SK-N-SH (cell line): ENCODE results near the gene CFAP91. TPM values are rescaled to one million over a fixed set of nuclear protein-coding genes. Genes with fewer than 3 reads are reported as not detected.

Source experiments
- CTCF ChIA-PET: fragments of 300-600, 350-600 bp; formaldehyde crosslinking; extraction: SDS; loops from one replicate; lab custom pipeline; 2021; lab: Yijun Ruan, JAX
- POLR2A ChIA-PET: fragments of 350-600 bp; sonication (Branson Sonifier 250); formaldehyde crosslinking; extraction: SDS; loops from one replicate; lab custom pipeline; 2020; ENCODE audit warnings: antibody characterized with exemption, inconsistent platforms; lab: Yijun Ruan, JAX
- DNase-seq: peaks from one replicate; pipeline ENCODE4 v3.0.0; 2012
- H2AFZ ChIP-seq: fragments of 200-600 bp; sonication (generic); 2 replicates; pipeline ENCODE4 v1.8.1; 2016; ENCODE audit warnings: antibody characterized with exemption, mild to moderate bottlenecking, low read depth
- H3F3A ChIP-seq: fragments of 200-600 bp; sonication (generic); replicated peaks from 2 replicates; pipeline ENCODE3; 2016; ENCODE audit warnings: antibody characterized with exemption, mild to moderate bottlenecking; ENCODE audit not compliant: insufficient read depth
- H3K27ac ChIP-seq, 2 experiments: fragments of 200-500 bp in 1 of 2; fragments of 200-600 bp in 1 of 2; sonication (Bioruptor generic) in 1 of 2; sonication (generic), shearing (Covaris generic) in 1 of 2; 2 replicates each; pipeline versions ENCODE4 v1.5.1 to v1.6.1; 2014 to 2016; ENCODE audit warnings: low read depth in 2 of 2, inconsistent platforms in 1 of 2, low read length in 1 of 2, mild to moderate bottlenecking in 1 of 2, mixed read lengths in 1 of 2
- H3K27me3 ChIP-seq: fragments of 200-600 bp; sonication (generic), shearing (Covaris generic); 2 replicates; pipeline ENCODE4 v1.6.1; 2016; ENCODE audit warnings: mixed run types; ENCODE audit not compliant: insufficient read depth
- H3K36me3 ChIP-seq, 2 experiments: fragments of 200-500 bp in 1 of 2; fragments of 200-600 bp in 1 of 2; sonication (Bioruptor generic) in 1 of 2; sonication (generic) in 1 of 2; replicated peaks in 1 of 2; 2 replicates each; pipeline versions ENCODE3 to v1.5.1; 2014 to 2016; ENCODE audit warnings: low read length in 1 of 2, mild to moderate bottlenecking in 1 of 2; ENCODE audit not compliant: insufficient read depth in 2 of 2, control insufficient read depth in 1 of 2
- H3K4me1 ChIP-seq, 2 experiments: fragments of 200-500 bp in 1 of 2; fragments of 200-600 bp in 1 of 2; sonication (Bioruptor generic) in 1 of 2; sonication (generic), shearing (Covaris generic) in 1 of 2; 2 replicates each; pipeline versions ENCODE4 v1.5.1 to v1.6.1; 2014 to 2016; ENCODE audit warnings: low read depth in 1 of 2, low read length in 1 of 2, mixed run types in 1 of 2; ENCODE audit not compliant: insufficient read depth in 2 of 2, control insufficient read depth in 1 of 2
- H3K4me2 ChIP-seq: fragments of 200-600 bp; sonication (generic), shearing (Covaris generic); 2 replicates; pipeline ENCODE4 v1.6.1; 2017; ENCODE audit warnings: mixed run types
- H3K4me3 ChIP-seq, 2 experiments: fragments of 200-500 bp in 1 of 2; fragments of 200-600 bp in 1 of 2; sonication (Bioruptor generic) in 1 of 2; sonication (generic), shearing (Covaris generic) in 1 of 2; 2 replicates each; pipeline versions ENCODE4 v1.5.1 to v1.8.1; 2014 to 2016; ENCODE audit warnings: low read depth in 2 of 2, inconsistent platforms in 1 of 2, low read length in 1 of 2, mild to moderate bottlenecking in 1 of 2, mixed read lengths in 1 of 2, moderate library complexity in 1 of 2
- H3K79me2 ChIP-seq: fragments of 200-600 bp; sonication (generic); 2 replicates; pipeline ENCODE4 v1.8.1; 2017; ENCODE audit warnings: mild to moderate bottlenecking; ENCODE audit not compliant: insufficient read depth
- H3K9ac ChIP-seq: fragments of 200-600 bp; sonication (generic); 2 replicates; pipeline ENCODE4 v1.6.1; 2017; ENCODE audit warnings: mixed run types
- H3K9me2 ChIP-seq: fragments of 200-600 bp; sonication (generic); 2 replicates; pipeline ENCODE4 v1.6.1; 2017; ENCODE audit warnings: mixed run types
- H3K9me3 ChIP-seq: fragments of 200-600 bp; sonication (generic); 2 replicates; pipeline ENCODE4 v1.6.1; 2017; ENCODE audit warnings: mixed run types, mild to moderate bottlenecking, moderate library complexity
- H4K20me1 ChIP-seq: fragments of 200-600 bp; sonication (generic); 2 replicates; pipeline ENCODE4 v1.6.1; 2017; ENCODE audit warnings: mild to moderate bottlenecking, mixed run types; ENCODE audit not compliant: insufficient read depth
- CHD2 ChIP-seq: fragments of 150-350 bp; IDR thresholded peaks from 2 replicates; pipeline ENCODE4 v1.6.1; 2018; ENCODE audit warnings: low read length; ENCODE audit not compliant: partially characterized antibody
- EP300 ChIP-seq, 2 experiments: IDR thresholded peaks; 2 replicates each; pipeline versions ENCODE4 v1.4.0 to v1.6.1; 2012; ENCODE audit warnings: borderline replicate concordance in 1 of 2, low read depth in 1 of 2, low read length in 1 of 2
- EZH2phosphoT487 ChIP-seq: fragments of 200-600 bp; sonication (generic); IDR thresholded peaks from 2 replicates; pipeline ENCODE4 v1.6.1; 2017; ENCODE audit warnings: low read depth, mixed run types, mild to moderate bottlenecking, antibody characterized with exemption, moderate library complexity, borderline replicate concordance
- FOSL2 ChIP-seq: IDR thresholded peaks from 2 replicates; pipeline ENCODE4 v1.4.0; 2012; ENCODE audit warnings: low read depth, mild to moderate bottlenecking, moderate library complexity, borderline replicate concordance
- FOXJ3 ChIP-seq: sonication (generic); formaldehyde crosslinking; IDR thresholded peaks from 2 replicates; pipeline ENCODE4 v1.5.1; 2020; ENCODE audit warnings: mild to moderate bottlenecking, missing genetic modification reagents
- JUND ChIP-seq: IDR thresholded peaks from 2 replicates; pipeline ENCODE4 v1.4.0; 2012
- MAX ChIP-seq: IDR thresholded peaks from 2 replicates; pipeline ENCODE4 v1.4.0; 2012; ENCODE audit warnings: low read depth
- NFIC ChIP-seq: IDR thresholded peaks from 2 replicates; pipeline ENCODE4 v1.4.0; 2012; ENCODE audit warnings: borderline replicate concordance
- PBX3 ChIP-seq: IDR thresholded peaks from 2 replicates; pipeline ENCODE4; 2012
- RCOR1 ChIP-seq: fragments of 150-350 bp; IDR thresholded peaks from 2 replicates; pipeline ENCODE4 v1.6.1; 2017; ENCODE audit warnings: antibody characterized with exemption, low read length
- REST ChIP-seq: IDR thresholded peaks from 2 replicates; pipeline ENCODE4 v1.6.1; 2012; ENCODE audit warnings: mild to moderate bottlenecking, low read depth, low read length, moderate library complexity
- RFX5 ChIP-seq: IDR thresholded peaks from 2 replicates; pipeline ENCODE4 v1.6.1; 2012; ENCODE audit warnings: mild to moderate bottlenecking, improper control_type of control experiment, low read length
- SIN3A ChIP-seq: IDR thresholded peaks from 2 replicates; pipeline ENCODE4 v1.6.1; 2012; ENCODE audit warnings: low read depth, mild to moderate bottlenecking, low read length, moderate library complexity, borderline replicate concordance
- SMC3 ChIP-seq: IDR thresholded peaks from 2 replicates; pipeline ENCODE4 v1.6.1; 2012; ENCODE audit warnings: low read depth, low read length, improper control_type of control experiment
- TAF1 ChIP-seq: IDR thresholded peaks from 2 replicates; pipeline ENCODE4 v1.6.1; 2012; ENCODE audit warnings: low read depth, mild to moderate bottlenecking, low read length, moderate library complexity, borderline replicate concordance
- USF1 ChIP-seq: IDR thresholded peaks from 2 replicates; pipeline ENCODE4 v1.4.0; 2012; ENCODE audit warnings: low read depth, borderline replicate concordance
- USF2 ChIP-seq: fragments of 150-350 bp; IDR thresholded peaks from 2 replicates; pipeline ENCODE4 v1.6.1; 2017; ENCODE audit warnings: antibody characterized with exemption, low read length, low read depth, borderline replicate concordance
- ZBTB33 ChIP-seq: IDR thresholded peaks from 2 replicates; pipeline ENCODE4 v1.4.0; 2012; ENCODE audit warnings: low read depth, borderline replicate concordance
- WGBS: methylation state at CpG from one replicate; pipeline ENCODE4 v1.1.6; 2017; ENCODE audit warnings: low lambda C conversion rate; 5-methylcytosine and 5-hydroxymethylcytosine counted together
- polyA plus RNA-seq, 3 experiments: library from polyadenylated mRNA; depleted of rRNA; stranded (reverse); fragments of >200 nt; gene quantifications; 2 replicates each; pipeline ENCODE4 v1.2.3, GENCODE V29; 2012

CFAP91 gene
- polyA plus RNA-seq, 1 of the 3 experiments (the other 2 are of a cell fraction) = 3.7 TPM

- Histone ChIP-seq H3K4me3 (no peak overlapping the region), H3K79me2 (no peaks in the 10 kb centered on the region), H3K9ac (no peak overlapping the region), H3K36me3 (peaks cover 2 to 5% of the 10 kb centered on the region in 2 experiments), H2AFZ (no peak overlapping the region), H3F3A (no peaks in the 10 kb centered on the region), H4K20me1 (no peaks in the 10 kb centered on the region), H3K27me3 (no peaks in the 10 kb centered on the region), H3K9me2 (no peaks in the 10 kb centered on the region), H3K27ac (no peak overlapping the region), H3K4me2 (no peak overlapping the region), H3K4me1 (no peaks in the 10 kb centered on the region), H3K9me3 (no peaks in the 10 kb centered on the region)
- CTCF ChIA-PET = interaction anchor here (1.0 kb wide), 1 partner anchor 29 kb away, joined by 3 read pairs; no protein-coding TSS in a partner anchor
- 82% methylated on average over 5 of the region's 5 CpGs for WGBS
- no peak for TF ChIP-seq CHD2
- TF ChIP-seq TAF1 = no peak
- no peak for TF ChIP-seq FOSL2
- no peak for TF ChIP-seq EZH2phosphoT487
- TF ChIP-seq SIN3A = no peak
- no peak for TF ChIP-seq MAX
- TF ChIP-seq REST = no peak
- no peak for TF ChIP-seq FOXJ3 (CRISPR knock-in tag)
- TF ChIP-seq SMC3 = no peak
- TF ChIP-seq ZBTB33 = no peak
- TF ChIP-seq NFIC = no peak
- TF ChIP-seq JUND = no peak
- TF ChIP-seq PBX3 = no peak
- TF ChIP-seq RCOR1 = no peak
- TF ChIP-seq USF1 = no peak
- no peak for TF ChIP-seq EP300 (IDR thresholded peaks at IDR 0.05; ENCODE audit: borderline replicate concordance in 1 of 2, low read depth in 1 of 2, low read length in 1 of 2)
- TF ChIP-seq RFX5 = no peak
- TF ChIP-seq USF2 = no peak
- POLR2A ChIA-PET = no interaction called here
- DNase-seq = no peak
Measured at GRCh38 chr3:119717520-119717919, 14.7 kb downstream of the CFAP91 start.
